ENCODE data around the gene GLRX2.
A peak's percentile ranks its signal among the peaks of the same experiment; 100 is the strongest.
"Not testable (repeated sequence)": the region's sequence is repeated elsewhere in the genome, so short reads cannot be mapped to it uniquely, and the experiment has no call there.

GLRX2 gene, protein sequence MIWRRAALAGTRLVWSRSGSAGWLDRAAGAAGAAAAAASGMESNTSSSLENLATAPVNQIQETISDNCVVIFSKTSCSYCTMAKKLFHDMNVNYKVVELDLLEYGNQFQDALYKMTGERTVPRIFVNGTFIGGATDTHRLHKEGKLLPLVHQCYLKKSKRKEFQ

DNA sequence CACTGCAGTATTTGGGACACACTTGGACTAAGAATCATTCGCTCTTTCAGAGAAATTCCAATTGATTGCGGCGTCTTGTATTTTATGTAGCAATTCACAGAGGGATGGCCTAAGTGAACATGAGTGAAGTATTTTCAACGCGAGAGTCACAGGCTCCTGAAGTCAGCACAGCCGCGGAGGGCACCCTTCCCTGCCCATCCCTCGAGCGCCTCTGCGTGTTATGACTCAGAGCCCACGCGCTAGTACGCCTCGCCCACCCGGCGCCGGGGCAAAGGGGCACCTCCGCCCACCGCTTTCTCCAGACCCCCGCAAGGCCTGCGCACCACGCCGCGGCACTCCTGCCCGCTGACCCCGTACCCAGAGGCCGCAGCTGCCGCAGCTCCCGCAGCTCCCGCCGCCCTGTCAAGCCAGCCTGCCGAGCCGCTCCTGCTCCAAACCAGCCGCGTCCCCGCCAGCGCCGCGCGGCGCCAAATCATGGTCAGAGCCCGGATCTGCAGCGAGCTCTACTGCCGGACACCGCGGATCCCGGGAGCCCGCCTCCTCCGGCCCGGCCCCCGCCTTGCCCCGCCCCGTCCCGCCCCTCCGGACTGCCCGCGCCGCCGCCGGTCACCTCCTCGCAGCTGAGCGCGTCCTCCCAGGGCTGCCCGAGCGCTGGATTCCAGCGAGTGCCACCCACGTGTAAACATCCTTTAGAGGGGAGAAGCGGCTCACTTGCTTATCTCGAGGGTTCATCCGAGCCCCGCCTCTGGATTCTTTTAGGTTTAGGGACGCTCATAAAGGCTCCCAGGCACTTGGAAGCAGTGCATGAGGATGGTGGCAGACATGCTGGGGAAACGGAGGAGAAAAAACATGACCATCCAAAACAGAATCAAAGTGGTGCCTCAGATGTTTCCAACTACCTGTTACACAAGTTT is at the start of gene GLRX2:
TSS of gene GLRX2 (minus strand) at position 508 of the 914 bp plus-strand sequence. CDS start at position 476, 32 bp downstream.
- DNase-seq = peak; percentile 54

- DNase-seq = no peak
Measured at GRCh38 chr1:193144999-193145398, 39.8 kb upstream of the GLRX2 start.

DNA sequence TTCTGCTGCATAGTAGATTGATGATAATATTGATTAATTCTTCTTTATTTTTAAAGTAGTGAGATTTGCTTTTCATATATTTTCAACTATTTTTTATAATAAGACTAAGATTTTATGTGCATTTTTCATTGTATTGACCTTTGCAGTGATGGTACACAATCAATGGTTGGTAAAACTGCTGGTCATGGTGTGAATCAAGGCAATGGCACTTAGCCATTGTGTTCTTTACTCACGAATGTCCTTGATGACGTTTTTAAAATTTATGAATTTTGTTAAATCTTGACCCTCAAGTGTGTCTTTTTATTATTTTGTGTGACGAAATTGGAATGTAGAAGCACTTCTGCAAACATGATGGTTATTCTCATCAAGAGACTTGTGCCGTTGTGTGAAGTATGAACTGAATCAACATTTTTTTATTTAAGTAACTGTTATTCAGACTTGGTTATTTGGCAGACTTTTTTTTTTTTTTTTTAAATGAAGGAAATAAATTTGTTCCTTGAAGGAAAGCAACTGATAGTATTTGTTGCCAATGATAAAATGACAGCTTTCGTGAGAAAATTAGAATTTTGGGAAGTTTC is 39.2 kb upstream of the GLRX2 start:
- DNase-seq = no peak

- DNase-seq = no peak
Measured at GRCh38 chr1:193143285-193143684, 38.1 kb upstream of the GLRX2 start.

- DNase-seq = no peak
Measured at GRCh38 chr1:193142409-193142808, 37.2 kb upstream of the GLRX2 start.

- no peak for DNase-seq
Measured at GRCh38 chr1:193141804-193142203, 36.6 kb upstream of the GLRX2 start.

GRCh38 chr1:193140254-193140653 is 35.0 kb upstream of the GLRX2 start:
- DNase-seq = no peak

GRCh38 chr1:193131266-193131860 is 26.1 kb upstream of the GLRX2 start:
- no peak for DNase-seq

GRCh38 chr1:193125369-193125768 is 20.2 kb upstream of the GLRX2 start:
- no peak for DNase-seq

- no peak for DNase-seq
Measured at GRCh38 chr1:193123751-193124150, 18.5 kb upstream of the GLRX2 start.

DNA sequence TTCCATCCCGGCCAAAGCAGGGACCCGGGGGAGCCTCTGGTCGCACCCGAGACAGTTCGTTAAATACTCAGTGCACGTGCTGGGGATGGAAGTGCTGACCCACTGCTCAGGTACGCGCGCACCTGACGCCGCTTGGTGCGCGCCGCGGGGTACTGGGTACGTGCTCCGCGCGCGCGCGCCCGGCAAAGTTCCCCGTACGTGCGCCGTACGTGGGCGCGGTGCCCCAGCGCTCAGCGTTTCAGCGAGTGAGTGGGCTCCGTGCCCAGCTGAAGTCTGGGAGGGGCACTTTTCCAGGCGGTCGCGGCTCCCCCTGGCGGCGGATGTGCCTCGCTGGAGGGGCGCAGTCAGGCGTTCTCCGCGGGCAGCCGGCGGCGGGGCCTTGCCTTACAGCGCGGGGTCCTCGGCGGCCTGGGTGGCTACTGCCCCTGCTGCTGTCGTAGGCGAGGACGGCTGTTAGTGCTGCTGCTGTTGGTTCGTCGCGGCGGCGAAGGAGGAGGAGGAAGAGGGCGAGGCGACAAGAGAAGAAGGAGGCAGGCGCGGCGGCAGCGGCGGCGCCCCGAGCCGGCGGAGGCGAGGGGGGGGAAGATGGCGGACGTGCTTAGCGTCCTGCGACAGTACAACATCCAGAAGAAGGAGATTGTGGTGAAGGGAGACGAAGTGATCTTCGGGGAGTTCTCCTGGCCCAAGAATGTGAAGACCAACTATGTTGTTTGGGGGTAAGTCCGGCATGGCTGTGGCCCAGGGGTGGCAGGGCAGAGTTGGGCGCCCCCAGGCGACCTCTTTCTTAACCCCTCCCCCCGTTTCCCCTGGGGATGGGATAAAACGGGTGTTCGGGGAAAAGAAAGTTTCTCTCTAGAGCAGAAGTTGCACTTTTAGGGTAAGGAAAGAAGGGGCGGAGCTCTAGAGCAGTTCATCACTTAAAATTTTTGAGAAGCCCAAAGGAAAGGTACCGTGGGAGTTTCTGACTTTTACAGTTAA is 16.7 kb upstream of the GLRX2 start, which contains the start of gene CDC73:
TSS of gene CDC73 (plus strand) at position 416 of the 978 bp plus-strand sequence. CDS start at position 586, 170 bp downstream.
- peak; percentile 98 for DNase-seq

- DNase-seq = no peak
Measured at GRCh38 chr1:193120604-193121166, 15.5 kb upstream of the GLRX2 start.

DNA sequence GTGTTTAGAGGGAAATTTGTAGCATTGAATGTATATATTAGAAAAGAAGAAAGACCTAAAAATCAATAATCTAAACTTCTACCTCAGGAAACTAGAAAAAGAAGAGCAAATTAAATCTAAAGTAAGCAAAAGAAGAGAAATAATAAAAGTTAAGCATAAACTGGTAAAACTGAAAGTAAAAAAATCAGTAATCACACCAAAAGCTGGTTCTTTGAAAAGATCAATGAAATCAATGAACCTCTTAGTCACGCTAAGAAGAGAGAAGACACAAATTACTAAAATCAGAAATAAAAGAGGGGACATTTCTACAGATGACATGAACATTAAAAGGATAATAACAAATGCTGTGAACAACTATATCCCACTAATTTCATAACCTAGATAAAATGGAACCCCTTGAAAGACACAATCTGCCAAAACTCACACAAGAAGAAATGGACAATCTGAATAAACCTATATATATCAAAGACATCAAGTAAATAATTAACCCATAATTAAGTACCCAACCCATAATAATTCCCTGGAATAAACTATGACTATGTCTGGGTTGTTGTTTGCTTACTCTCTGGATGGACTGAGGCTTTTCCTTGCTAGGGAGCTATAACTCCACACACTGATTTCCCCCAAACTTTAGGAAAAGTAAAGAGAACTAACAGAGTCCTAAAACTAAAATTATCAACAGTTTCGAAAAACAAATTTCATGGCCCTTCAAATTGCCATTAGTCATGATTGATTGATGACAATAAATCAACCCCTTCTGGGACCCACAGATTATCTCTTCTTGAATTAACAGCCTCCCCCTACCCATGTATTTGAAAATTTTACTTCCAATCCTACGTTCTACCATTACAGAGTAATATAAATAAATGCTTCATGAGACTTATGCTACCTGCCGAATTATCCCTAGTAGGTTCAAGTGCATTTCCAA is 13.9 kb upstream of the GLRX2 start:
- no peak for DNase-seq

DNA sequence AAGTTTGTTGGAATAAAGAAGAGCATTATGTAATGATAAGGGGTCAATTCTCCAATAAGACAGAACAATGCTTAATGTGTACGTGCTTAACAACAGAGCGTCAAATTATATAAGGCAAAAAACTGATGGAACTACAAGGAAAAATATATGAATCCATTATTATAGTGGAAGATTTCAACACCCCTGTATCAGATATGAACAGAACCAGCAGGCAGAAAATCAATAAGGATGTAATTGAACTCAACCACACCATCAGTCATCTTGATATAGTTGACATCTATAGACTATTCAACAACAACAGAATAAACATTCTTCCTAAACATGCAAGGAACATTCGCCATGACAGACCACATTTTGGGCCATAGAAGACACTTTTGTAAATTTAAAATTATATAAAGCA is 13.0 kb upstream of the GLRX2 start:
- DNase-seq = no peak

DNA sequence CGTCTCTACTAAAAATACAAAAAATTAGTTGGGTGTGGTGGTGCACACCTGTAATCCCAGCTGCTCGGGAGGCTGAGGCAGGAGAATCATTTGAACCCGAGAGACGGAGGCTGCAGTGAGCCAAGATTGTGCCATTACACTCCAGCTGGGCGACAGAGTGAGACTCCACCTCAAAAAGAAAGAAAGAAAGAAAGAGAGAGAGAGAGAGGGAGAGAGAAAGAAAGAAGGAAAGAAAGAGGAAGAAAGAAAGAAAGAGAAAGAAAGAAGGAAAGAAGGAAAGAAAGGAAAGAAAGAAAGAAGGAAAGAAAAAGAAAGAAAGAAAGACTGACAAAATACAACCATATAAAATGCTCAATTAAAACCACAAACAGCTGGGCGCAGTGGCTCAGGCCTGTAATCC is 12.0 kb upstream of the GLRX2 start:
- DNase-seq = not testable (repeated sequence)

GRCh38 chr1:193115629-193116227 is 10.5 kb upstream of the GLRX2 start:
- DNase-seq = no peak

GRCh38 chr1:193114485-193115095 is 9.4 kb upstream of the GLRX2 start:
- no peak for DNase-seq

DNA sequence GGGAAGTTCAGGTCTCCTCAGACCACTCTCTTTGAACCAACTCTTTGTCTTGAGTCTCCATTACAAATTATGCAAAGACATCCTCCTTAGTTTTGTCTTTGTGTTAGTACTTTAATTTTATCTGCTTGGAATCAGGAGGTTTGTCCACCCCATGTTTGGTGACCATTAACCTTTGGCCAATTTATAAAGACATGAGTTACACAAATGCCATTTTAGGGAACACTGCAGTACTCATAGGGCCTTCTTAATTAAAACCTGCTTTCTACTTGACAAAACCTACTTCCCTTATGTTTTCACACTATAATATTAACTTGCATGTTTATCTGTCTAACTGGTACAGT is 8.7 kb upstream of the GLRX2 start:
- DNase-seq = no peak

- no peak for DNase-seq
Measured at GRCh38 chr1:193113258-193113991, 8.2 kb upstream of the GLRX2 start.
